GM12873 (cell line): ENCODE data around the gene IQSEC1.

Experiments
- CTCF ChIP-seq: IDR thresholded peaks from 2 replicates; pipeline ENCODE4 v1.5.1; 2012; ENCODE audit warnings: low read depth, mild to moderate bottlenecking, moderate library complexity, low read length, control low read depth; ENCODE audit not compliant: insufficient read depth; ENCODE audit errors: missing control alignments

Gene IQSEC1

DNA sequence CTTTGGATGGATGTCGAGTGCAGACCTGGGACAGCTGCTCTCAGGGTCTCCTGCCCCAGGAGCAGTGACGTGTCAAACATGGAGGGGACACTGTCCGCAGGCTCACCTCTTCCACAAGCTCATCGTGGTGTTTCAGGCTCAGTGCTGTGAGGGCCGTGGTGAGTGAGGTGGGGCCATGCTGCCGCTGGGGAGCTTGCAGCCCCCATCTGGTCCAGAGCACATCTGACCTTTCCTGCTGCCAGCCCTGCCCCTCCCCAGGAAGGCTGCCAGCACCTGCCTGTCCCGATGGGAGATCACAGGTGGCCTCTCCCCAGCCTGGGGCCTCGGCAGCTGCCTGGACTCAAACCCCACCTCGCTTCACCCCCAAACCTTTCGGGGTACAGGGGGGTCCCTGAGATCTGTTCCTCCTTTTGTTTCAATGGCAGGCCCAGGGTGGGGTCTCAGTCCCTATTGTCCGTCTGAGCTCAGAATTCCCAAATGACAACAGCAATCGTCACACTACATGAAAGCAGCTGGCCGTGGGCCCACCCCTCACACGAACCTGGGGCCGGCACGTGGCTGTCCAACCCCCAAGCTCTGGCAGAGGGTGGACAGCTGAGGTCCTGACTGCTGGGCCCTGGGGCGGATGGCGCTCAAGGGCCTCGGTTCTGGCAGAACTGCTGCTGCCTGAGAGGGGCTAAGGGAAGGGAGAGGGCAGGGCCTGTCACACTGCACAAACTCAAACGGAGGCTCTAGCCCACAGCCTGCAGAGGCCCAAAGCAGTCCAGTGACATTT lies 166.9 kb downstream of the IQSEC1 start:
- TF ChIP-seq CTCF: no peak

DNA sequence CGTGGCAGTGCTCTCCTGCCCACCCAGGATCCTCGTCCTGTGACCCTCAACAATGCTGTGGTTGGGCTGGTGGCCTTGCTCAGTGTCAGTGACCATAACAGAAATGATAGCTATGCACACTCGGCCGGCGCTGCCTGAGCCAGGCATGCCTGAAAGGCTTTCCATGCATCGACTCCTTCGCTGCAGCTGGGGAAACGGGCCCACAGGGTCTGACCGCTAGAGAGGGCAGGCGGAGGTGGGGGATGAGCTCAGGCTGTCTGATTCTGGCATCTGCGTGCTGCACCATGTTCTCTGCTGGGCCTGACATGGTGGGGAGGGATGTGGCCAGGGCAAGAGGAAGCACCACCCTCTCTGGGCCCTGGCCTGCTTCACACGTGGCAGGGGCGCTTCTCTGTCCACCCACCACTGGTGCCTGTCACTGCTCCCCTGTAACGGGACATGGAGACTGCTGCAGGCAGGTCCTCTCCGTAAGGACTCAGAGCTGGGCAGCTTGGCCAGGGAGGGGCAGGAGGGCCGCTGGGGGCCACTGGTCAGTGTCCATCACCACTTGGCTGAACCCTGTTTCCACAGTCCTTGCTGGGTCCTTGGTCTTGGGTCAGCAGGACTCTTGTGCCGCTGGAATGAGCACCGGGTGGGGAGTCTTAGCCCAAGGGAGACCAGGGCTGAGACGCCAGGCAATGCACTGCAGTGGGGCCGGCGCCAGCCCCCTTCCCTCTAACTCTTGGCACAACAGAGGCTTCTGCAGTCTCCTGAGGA lies 167.7 kb downstream of the IQSEC1 start:
- no peak for TF ChIP-seq CTCF

DNA sequence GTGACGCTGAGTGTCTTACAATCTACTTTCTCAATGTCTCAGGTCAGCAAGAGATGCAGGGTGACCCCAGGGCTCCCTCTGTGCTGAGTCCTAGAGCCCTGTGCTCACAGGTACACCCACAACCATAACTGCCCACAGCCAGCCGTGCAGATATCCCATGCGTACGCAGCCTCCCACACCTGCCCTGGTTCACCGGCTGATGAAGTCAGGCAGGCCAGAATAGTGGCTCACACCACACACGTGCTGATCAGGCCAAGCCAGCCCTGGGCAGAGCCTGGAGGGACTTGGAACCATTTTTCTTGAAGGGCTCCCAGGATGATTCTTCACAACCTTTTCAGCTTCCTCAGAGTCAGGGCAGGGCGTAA lies 168.3 kb downstream of the IQSEC1 start:
- TF ChIP-seq CTCF: no peak

DNA sequence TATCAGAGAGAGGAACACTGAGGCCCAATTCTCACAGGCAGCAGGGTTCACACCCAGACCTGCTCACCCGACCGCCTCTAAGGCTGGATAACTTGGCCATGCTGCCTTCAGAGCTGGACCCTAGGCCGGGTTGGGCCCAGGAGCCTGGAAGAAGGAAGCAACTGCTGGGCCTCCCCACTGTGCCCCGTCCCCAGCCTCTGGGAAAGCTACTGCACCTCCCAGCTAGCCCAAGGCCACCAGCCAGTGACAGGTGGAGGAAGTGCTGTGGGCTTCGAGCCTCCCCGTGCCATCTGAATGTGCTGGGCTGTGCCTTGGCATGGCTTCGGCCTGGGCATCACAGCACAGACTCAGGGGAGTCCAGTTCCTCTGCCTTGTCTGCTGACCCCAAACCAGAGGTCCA lies 169.3 kb downstream of the IQSEC1 start:
- TF ChIP-seq CTCF: no peak

DNA sequence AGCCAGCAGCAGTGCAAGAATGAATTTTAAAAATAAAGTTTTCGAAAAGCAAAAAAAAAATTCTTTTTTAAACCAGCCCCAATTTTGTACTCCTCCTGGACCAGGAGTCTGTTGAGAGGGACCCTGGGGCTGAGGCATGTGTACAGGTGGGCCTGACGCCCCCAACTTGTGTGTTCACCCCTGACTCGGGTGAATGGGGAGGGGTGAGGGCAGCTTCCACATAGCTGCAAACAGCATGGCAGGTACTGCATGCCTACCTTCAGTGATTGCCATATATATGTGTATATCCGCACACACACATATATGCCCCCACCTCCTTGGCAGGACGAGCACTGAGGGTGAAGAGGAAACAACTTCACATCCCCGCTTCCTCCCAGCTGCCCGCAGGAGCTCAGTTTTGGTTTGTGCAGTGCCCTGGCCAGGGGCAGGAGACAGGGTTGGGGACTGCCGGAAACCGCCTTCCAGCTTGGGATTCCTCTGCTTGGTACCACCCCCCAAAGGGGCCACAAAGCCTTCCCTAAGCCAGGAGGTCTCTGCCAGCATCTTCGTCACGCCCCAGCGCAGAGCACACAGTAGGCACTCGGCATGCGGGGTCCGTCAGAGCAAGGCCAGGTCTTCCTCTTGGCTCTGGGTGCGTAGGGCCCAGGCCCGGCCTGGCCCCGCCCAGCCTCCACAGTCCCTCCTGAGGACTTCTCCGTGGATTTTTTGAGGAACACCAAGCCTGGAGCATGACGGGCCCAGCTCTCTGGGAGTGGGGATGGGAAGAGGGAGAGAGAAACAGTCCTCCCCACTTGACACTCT lies 170.0 kb downstream of the IQSEC1 start:
- TF ChIP-seq CTCF: no peak

GRCh38 chr3:12902181-12902999 lies 170.8 kb downstream of the IQSEC1 start:
- no peak for TF ChIP-seq CTCF
